ENCODE results near the gene KLHL29.

The KLHL29 gene

DNA sequence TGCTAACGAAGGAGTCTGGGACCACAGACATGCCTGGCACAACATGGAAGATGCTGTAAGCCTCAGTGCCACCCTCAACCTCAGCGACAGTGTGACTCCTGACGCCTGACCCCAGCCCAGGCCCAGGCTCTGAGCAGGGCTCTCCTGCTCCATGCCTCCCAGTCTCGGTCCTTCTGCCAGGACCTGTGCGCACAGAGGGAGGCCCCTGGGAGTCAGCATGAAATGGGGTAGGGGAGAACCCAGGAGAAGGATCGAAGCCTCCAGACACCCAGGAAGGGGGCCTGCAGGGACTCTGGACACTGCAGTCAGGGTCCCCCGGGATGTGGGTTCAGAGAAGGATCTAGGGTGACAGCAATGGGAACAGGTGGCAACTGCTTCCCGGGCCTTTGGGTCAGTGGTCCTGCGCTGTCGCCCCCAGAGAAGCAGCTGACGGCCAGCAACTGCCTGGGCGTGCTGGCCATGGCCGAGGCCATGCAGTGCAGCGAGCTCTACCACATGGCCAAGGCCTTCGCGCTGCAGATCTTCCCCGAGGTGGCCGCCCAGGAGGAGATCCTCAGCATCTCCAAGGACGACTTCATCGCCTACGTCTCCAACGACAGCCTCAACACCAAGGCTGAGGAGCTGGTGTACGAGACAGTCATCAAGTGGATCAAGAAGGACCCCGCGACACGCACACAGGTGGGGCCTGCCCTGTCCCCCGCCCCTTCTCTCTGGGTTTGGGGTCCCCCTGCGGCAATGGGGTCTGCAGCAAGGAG is 308.0 kb downstream of the KLHL29 start:
- H3K27me3 Mint-ChIP-seq, result no peaks in the 10 kb centered on the region
- no peak overlapping the region for H3K27ac Mint-ChIP-seq
- H3K4me1 Mint-ChIP-seq (ENCODE audit: low read depth), result peaks cover 22% of the 10 kb centered on the region
- intact Hi-C loops (cut with micrococcal nuclease), result no loop called here
- H3K36me3 Mint-ChIP-seq (ENCODE audit: low read depth), result peaks cover 39% of the 10 kb centered on the region
- no peaks in the 10 kb centered on the region for H3K9me3 Mint-ChIP-seq
- H3K4me3 Mint-ChIP-seq, result no peak overlapping the region

GRCh38 chr2:23693606-23693951 is 308.6 kb downstream of the KLHL29 start:
- Mint-ChIP-seq H3K9me3 (no peaks in the 10 kb centered on the region), H3K27me3 (no peaks in the 10 kb centered on the region), H3K4me1 (ENCODE audit: low read depth) (peaks cover 22% of the 10 kb centered on the region), H3K27ac (no peak overlapping the region), H3K36me3 (ENCODE audit: low read depth) (peaks cover 42% of the 10 kb centered on the region), H3K4me3 (no peak overlapping the region)
- intact Hi-C loops (cut with micrococcal nuclease), result no loop called here

DNA sequence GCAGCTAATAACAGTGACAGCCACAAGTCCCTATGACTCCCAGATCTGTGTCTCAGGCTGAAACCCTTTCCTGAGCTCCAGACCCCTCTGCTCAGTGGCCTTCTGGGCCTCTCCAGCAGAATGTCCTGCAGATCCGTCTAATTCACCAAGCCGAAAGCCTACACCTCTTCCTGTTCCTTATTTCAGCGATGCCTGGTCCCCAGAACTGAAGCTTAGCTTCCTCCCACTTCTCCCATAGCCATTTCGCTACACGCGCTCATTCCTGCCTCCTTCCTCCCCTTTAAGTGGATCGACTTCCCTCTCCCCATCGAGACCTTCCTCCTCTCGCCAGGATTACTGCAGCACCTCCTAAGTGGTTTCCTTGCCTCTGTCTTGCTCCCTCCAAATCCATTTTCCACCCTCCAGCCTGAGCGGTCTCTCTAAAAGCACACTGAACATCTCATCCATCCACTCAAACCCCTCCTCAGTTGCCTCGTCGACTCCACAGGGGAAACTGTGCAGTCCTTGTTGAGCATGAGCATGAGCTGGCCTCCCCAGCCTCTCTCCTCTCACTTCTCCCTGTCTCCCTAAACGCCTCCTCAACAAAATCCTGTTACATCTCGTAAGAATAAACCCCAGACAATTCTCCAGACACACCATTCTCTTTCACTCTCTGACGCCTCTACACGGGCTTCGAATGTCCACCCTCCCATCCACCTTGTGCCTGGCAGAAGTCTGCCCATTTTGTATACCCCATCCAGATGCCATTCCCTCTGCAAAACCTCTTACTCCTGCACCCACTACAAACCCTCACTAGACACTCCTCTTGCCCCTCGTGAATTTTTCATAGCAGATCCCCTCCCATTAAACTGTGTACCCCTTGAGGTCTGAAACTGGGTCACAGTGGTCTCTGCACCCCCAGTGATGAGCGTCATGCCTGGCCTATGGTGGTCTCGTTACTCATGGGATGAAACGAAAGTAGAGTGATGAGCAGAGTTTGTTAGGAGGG is 309.4 kb downstream of the KLHL29 start:
- H3K4me1 Mint-ChIP-seq (ENCODE audit: low read depth), result peaks cover 22% of the 10 kb centered on the region
- no peak overlapping the region for H3K4me3 Mint-ChIP-seq
- H3K27me3 Mint-ChIP-seq, result no peaks in the 10 kb centered on the region
- H3K9me3 Mint-ChIP-seq, result no peaks in the 10 kb centered on the region
- intact Hi-C loops (cut with micrococcal nuclease), result no loop called here
- H3K27ac Mint-ChIP-seq, result no peak overlapping the region
- peaks cover 41% of the 10 kb centered on the region for H3K36me3 Mint-ChIP-seq (ENCODE audit: low read depth)

DNA sequence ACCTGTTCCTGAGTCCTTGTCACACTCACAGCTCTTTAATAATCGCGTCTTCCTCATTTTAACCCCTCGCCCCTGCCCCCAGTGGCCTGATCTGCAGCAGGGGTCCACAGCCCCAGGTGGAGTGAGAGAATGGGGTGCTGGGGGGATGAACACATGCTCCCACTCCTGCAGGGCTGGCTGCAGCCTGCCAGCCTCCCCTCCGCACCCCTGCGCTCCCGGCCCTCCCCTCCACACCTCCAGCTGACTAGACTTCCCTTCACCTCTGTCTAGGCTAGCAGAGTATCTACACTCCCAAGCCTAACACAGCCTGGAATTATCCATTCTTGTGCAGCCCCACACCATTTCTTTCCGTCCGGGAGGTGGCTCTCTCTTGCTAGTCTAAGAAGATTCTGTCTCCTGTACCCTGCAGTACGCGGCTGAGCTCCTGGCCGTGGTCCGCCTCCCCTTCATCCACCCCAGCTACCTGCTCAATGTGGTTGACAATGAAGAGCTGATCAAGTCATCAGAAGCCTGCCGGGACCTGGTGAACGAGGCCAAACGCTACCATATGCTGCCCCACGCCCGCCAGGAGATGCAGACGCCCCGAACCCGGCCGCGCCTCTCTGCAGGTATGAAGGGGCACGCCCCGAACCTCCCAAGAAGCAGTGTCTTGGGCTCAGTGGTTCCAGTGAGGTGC is 310.4 kb downstream of the KLHL29 start:
- Mint-ChIP-seq H3K9me3 (no peaks in the 10 kb centered on the region), H3K4me3 (no peak overlapping the region), H3K27ac (no peak overlapping the region), H3K36me3 (ENCODE audit: low read depth) (peaks cover 40% of the 10 kb centered on the region), H3K27me3 (no peaks in the 10 kb centered on the region), H3K4me1 (ENCODE audit: low read depth) (peaks cover 22% of the 10 kb centered on the region)
- intact Hi-C loops (cut with micrococcal nuclease), result no loop called here

DNA sequence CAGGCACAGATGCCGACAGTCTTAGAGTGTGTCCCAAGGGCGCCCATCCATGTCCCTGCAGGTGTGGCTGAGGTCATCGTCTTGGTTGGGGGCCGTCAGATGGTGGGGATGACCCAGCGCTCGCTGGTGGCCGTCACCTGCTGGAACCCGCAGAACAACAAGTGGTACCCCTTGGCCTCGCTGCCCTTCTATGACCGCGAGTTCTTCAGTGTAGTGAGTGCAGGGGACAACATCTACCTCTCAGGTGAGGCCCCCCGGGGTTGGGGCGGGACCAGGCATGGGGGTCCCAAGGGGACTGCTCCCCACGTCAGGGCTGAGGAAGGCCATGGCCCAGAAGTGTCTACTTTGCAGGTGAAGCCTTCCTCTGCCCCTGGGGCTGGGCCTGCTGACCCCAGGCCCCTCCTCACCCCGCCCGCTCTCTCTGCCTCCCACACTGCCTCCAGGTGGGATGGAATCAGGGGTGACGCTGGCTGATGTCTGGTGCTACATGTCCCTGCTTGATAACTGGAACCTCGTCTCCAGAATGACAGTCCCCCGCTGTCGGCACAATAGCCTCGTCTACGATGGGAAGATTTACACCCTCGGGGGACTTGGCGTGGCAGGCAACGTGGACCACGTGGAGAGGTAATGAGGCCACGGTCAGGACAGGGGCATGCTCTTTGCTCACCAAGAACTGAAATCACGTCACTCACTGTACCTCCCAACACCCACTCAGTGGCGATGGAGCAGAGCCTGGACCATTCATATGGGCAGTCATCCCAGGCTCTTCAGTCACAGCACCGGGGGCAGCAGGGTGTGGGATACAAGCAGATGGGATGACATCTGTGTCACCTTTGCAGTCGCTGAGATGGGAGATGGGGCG is 311.1 kb downstream of the KLHL29 start:
- Mint-ChIP-seq H3K9me3 (no peaks in the 10 kb centered on the region), H3K4me3 (no peak overlapping the region), H3K27ac (no peak overlapping the region), H3K27me3 (no peaks in the 10 kb centered on the region), H3K4me1 (ENCODE audit: low read depth) (peaks cover 22% of the 10 kb centered on the region), H3K36me3 (ENCODE audit: low read depth) (peaks cover 41% of the 10 kb centered on the region)
- intact Hi-C loops (cut with micrococcal nuclease), result no loop called here

DNA sequence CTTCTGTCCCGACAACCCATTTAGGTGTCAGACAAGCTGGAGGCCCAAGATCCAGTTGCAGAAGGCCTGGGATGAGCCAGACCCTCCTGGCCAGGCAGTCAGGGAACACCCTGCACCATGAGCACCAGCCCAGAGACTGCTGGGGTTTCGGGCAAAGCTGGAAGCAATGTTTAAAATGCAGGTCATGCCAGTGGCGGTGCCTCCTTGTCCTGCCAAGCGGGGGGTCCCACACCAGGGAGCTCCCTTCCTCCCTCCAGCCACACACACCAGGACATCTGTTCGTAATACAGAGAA is 311.7 kb downstream of the KLHL29 start:
- H3K9me3 Mint-ChIP-seq, result no peaks in the 10 kb centered on the region
- intact Hi-C loops (cut with micrococcal nuclease), result no loop called here
- peaks cover 22% of the 10 kb centered on the region for H3K4me1 Mint-ChIP-seq (ENCODE audit: low read depth)
- no peak overlapping the region for H3K27ac Mint-ChIP-seq
- H3K36me3 Mint-ChIP-seq (ENCODE audit: low read depth), result peaks cover 39% of the 10 kb centered on the region
- no peak overlapping the region for H3K4me3 Mint-ChIP-seq
- H3K27me3 Mint-ChIP-seq, result no peaks in the 10 kb centered on the region

DNA sequence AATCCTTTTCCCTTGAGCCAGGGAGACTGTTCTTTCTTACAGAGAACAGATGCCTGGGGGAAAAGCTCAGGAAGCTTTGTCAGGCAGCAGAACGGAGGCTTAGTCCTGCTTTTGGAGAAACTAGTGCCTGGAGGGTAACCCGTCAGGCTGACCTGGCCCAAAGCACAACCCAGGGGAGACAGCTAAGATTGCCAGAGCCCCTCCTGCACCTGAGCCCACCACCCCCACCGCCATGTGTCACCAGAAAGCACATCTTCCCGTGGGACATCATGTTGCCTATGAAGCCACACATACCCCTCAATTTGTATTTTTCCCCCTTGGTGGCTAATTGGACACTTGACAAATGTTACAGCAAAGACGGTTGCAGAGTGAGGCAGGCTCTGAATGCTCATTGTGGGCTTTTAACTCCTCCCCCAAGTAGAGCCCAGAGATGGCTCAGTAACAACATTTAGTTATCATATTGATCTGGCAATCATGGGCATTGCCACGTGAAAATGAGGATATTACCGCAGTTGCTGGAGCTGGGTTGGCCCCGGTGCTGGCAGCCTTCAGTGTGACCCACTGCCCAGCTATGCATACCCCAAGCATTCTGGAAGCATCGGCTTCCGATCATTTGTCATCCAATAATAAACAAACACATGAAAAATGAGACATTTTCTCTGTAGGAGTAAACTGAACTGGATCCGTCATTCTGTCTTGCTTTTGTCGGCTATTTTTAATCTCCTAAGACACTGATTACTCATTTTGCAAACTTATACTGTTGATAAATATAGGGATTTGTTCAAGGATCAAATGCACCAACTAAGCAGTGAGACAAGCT is 312.5 kb downstream of the KLHL29 start:
- Mint-ChIP-seq H3K4me1 (ENCODE audit: low read depth) (peaks cover 22% of the 10 kb centered on the region), H3K27ac (no peak overlapping the region), H3K36me3 (ENCODE audit: low read depth) (peaks cover 35% of the 10 kb centered on the region), H3K4me3 (no peak overlapping the region), H3K27me3 (no peaks in the 10 kb centered on the region), H3K9me3 (no peaks in the 10 kb centered on the region)
- intact Hi-C loops (cut with micrococcal nuclease), result no loop called here

- Mint-ChIP-seq H3K27me3 (no peaks in the 10 kb centered on the region), H3K27ac (no peak overlapping the region), H3K9me3 (no peaks in the 10 kb centered on the region), H3K4me3 (no peak overlapping the region), H3K4me1 (ENCODE audit: low read depth) (peaks cover 22% of the 10 kb centered on the region), H3K36me3 (ENCODE audit: low read depth) (peaks cover 42% of the 10 kb centered on the region)
- intact Hi-C loops (cut with micrococcal nuclease), result no loop called here
Observed at GRCh38 chr2:23698116-23698693, 313.2 kb downstream of the KLHL29 start.

GRCh38 chr2:23698721-23699579 is 314.0 kb downstream of the KLHL29 start:
- Mint-ChIP-seq H3K4me3 (no peak overlapping the region), H3K27me3 (no peaks in the 10 kb centered on the region), H3K9me3 (no peaks in the 10 kb centered on the region), H3K36me3 (ENCODE audit: low read depth) (peaks cover 49% of the 10 kb centered on the region), H3K27ac (no peak overlapping the region), H3K4me1 (ENCODE audit: low read depth) (peaks cover 15% of the 10 kb centered on the region)
- intact Hi-C loops (cut with micrococcal nuclease), result no loop called here

DNA sequence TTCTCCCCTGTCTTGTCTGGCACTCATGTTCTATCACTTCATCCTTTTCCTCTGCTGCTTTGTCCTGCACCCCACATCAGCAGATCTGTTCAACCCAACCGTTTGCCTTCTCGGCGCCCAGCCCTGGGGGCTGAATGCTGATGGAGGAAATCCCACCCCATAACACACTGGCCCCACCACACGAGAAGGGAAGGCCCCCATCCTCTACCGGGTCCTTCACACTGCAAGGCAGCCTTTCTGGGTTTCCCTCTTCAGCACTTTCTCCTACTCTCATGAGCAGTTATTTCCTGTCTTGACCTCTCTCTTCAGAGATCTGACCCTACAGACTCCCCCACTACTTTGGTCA is 314.6 kb downstream of the KLHL29 start:
- Mint-ChIP-seq H3K27me3 (no peaks in the 10 kb centered on the region), H3K4me3 (no peak overlapping the region), H3K36me3 (ENCODE audit: low read depth) (peaks cover 49% of the 10 kb centered on the region), H3K9me3 (no peaks in the 10 kb centered on the region), H3K4me1 (ENCODE audit: low read depth) (peaks cover 9% of the 10 kb centered on the region), H3K27ac (no peak overlapping the region)
- intact Hi-C loops (cut with micrococcal nuclease), result no loop called here

- peaks cover 56% of the 10 kb centered on the region for H3K36me3 Mint-ChIP-seq (ENCODE audit: low read depth)
- intact Hi-C loops (cut with micrococcal nuclease), result no loop called here
- H3K9me3 Mint-ChIP-seq, result no peaks in the 10 kb centered on the region
- peaks cover 5% of the 10 kb centered on the region for H3K4me1 Mint-ChIP-seq (ENCODE audit: low read depth)
- no peak overlapping the region for H3K27ac Mint-ChIP-seq
- no peaks in the 10 kb centered on the region for H3K27me3 Mint-ChIP-seq
- no peak overlapping the region for H3K4me3 Mint-ChIP-seq
Observed at GRCh38 chr2:23700627-23701026, 315.6 kb downstream of the KLHL29 start.

DNA sequence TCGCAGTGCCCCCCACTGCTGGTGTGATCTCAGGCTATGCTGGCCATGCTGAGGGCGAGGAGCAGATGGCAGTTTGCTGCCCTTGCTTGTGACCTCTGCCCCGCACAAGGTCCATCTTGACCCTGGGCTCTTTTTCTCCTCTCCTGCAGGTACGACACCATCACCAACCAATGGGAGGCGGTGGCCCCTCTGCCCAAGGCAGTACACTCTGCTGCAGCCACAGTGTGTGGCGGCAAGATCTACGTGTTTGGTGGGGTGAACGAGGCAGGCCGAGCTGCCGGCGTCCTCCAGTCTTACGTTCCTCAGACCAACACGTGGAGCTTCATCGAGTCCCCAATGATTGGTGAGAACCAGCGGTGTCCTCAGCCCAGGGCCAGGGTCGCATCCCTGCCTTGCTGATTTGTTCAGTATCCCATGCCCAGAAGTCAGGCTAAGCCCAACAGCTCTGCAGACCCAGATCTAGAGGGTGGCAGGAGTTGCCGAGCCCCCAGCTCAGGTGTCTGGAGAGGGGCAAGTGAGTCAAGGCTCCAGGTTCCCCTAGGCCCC is 318.1 kb downstream of the KLHL29 start:
- Mint-ChIP-seq H3K27me3 (no peaks in the 10 kb centered on the region), H3K9me3 (no peaks in the 10 kb centered on the region), H3K4me3 (no peak overlapping the region), H3K4me1 (ENCODE audit: low read depth) (peaks cover 8% of the 10 kb centered on the region), H3K27ac (no peak overlapping the region), H3K36me3 (ENCODE audit: low read depth) (peaks cover 69% of the 10 kb centered on the region)
- intact Hi-C loops (cut with micrococcal nuclease), result no loop called here
